GM19239 (cell line): ENCODE measurements around the gene SPSB1.

Source experiments
- DNase-seq: peaks from one replicate; pipeline ENCODE4 v3.0.0; 2011; ENCODE audit warnings: low spot score; ENCODE audit not compliant: insufficient read length
- FAIRE-seq: peaks from 2 replicates; lab custom pipeline; 2011; peaks lifted over from hg19 to GRCh38; lab: Jason Lieb, UNC

The SPSB1 gene

DNA sequence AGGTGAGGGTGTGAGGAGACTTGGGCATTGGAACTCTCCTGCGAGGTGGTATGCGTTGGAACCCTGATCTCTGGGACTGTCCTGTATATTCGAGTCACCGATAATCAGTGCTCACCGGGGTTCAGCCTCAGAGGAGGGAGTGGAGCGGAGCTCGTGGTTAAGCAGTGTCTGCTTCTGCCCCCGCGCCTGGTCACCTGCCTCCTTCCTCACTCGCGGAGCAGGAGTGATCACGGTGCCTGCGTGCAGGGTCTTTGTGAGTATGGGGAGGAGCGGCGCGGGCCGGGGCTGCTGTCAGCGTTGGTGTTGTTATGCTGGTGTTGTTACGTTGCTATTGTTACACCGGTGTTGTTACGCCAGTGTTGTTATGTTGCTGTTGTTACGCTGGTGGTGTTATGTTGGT is 34.8 kb upstream of the SPSB1 start:
- no peak for FAIRE-seq
- no peak for DNase-seq

GRCh38 chr1:9258629-9259028 is 34.1 kb upstream of the SPSB1 start:
- no peak for DNase-seq
- FAIRE-seq: no peak

DNA sequence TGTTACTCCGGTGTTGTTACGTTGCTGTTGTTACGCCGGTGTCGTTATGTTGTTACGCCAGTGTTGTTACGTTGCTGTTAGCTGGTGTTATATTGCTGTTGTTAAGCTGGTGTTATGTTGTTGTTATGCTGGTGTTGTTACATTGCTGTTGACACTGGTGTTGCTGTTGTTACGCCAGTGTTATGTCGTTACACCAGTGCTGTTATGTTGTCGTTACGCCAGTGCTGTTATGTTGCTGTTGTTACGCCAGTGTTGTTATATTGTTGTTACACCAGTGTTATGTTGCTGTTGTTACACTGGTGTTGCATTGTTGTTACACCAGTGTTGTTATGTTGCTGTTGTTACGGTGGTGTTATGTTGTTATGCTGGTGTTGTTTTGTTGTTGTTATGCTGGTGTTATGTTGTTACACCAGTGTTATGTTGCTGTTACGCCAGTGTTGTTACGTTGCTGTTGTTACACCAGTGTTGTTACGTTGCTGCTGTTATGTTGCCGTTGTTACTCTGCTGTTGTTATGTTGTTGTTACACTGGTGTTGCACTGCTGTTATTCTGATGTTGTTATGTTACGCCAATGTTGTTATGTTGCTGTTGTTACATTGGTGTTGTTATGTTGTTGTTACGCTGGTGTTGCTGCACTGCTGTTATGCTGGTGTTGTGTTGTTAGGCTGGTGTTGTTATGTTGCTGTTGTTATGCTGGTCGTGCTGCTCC is 32.5 kb upstream of the SPSB1 start:
- DNase-seq (no peak), FAIRE-seq (peak; percentile 8)

GRCh38 chr1:9261496-9261895 is 31.2 kb upstream of the SPSB1 start:
- no peak for FAIRE-seq
- no peak for DNase-seq

- FAIRE-seq (no peak), DNase-seq (no peak)
Measured at GRCh38 chr1:9262096-9262986, 30.4 kb upstream of the SPSB1 start.

DNA sequence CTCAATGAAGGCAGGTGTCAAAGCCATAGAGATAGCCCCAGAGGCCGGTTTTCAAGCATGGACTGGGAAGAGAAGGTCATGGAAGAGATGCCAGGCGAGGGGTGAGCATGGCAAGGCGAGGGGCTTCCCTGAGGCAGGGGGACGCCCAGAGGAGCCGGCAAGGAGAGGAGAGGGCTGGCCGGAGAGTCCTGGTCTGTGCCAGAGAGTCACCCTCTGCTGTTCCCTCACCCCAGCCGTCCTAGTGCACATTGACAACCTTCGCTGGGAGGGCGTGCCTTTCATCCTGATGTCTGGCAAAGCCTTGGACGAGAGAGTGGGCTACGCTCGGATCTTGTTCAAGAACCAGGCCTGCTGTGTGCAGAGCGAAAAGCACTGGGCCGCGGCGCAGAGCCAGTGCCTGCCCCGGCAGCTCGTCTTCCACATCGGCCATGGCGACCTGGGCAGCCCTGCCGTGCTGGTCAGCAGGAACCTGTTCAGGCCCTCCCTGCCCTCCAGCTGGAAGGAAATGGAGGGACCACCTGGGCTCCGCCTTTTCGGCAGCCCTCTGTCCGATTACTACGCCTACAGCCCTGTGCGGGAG is 29.3 kb upstream of the SPSB1 start:
- DNase-seq: no peak
- no peak for FAIRE-seq

- DNase-seq: no peak
- FAIRE-seq: no peak
Measured at GRCh38 chr1:9263984-9264872, 28.5 kb upstream of the SPSB1 start.

- DNase-seq (no peak), FAIRE-seq (no peak)
Measured at GRCh38 chr1:9265037-9265436, 27.7 kb upstream of the SPSB1 start.

GRCh38 chr1:9265968-9266367 is 26.7 kb upstream of the SPSB1 start:
- DNase-seq: no peak
- no peak for FAIRE-seq

DNA sequence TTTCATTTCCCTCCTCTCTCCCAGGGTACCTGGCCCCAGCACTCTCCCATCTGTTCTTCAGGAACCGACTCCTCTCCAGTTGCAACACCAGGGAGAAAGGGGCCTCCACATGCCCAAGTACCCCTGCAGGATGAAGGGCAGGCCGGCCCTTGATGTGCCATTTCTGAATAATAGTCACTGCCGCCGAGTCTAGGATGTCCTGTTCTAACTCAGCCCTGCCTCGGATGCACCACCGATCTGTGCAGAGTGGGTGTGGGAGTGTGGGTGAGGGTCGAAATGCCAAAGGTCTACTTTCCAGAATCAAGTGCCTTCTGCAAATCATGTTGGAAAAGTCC is 25.4 kb upstream of the SPSB1 start:
- FAIRE-seq (no peak), DNase-seq (no peak)

DNA sequence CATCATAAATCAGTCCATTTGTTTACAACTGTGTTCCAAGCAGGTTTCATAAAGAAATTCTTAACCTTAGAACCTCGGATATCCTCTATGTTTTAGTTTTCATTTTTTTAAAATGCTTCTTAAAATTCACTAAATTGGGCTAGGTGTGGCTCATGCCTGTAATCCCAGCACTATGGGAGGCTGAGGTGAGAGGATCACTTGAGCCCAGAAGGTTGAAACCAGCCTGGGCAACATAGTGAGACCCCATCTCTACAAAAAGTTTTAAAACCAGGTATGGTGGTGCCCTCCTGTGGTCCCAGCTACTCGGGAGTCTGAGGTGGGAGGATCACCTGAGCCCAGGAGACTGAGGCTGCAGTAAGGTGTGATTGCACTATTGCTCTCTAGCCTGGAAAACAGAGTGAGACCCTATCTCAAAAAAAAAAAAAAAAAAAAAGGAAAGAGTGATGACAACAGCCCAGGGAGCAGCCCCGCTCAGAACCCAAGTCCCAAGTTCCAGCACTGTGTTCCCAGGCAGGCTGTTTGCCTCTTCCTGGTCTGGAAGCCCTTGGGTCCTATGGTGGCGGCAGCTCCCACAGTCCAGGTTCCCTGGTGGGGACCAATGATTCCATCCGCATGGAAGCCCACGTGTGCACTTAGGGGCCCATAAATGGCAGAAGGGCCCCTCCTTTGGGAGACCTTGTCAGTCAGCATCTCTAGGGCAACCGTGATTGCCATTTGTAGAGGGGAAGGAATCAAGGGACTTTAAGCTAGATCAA is 24.7 kb upstream of the SPSB1 start:
- DNase-seq: no peak
- FAIRE-seq: no peak

GRCh38 chr1:9269078-9269501 is 23.6 kb upstream of the SPSB1 start:
- DNase-seq: no peak
- FAIRE-seq: no peak

- FAIRE-seq: no peak
- no peak for DNase-seq
Measured at GRCh38 chr1:9269721-9270120, 23.0 kb upstream of the SPSB1 start.

DNA sequence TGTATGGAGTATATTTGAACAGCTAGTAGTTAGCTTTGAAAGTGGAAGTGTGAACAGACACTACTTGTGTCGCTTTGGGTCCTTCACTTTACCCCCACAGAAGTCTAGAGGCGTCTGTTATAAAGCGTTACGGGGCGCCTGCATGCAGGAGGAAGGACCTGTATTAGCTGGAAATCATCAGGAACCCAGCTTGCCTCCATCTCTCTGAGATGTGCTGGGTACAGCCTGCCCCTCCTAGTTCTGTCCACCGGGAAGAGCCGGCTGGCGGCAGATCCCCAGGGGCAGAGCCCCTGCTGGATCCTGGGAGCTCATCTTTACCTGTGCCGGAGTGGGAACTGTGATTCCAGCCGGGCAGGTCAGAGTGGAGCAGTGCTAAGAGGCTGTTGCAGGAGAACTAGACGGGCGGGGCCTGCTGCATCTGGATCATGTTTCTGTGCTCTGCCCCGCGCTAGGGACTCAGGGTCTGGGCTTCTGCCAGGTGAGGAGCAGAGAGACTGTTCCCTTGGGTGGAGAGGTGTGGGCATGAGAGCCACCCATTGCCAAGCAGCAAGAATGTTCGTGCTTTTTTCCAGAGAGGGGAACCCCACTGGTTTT is 22.3 kb upstream of the SPSB1 start:
- no peak for FAIRE-seq
- DNase-seq: no peak

DNA sequence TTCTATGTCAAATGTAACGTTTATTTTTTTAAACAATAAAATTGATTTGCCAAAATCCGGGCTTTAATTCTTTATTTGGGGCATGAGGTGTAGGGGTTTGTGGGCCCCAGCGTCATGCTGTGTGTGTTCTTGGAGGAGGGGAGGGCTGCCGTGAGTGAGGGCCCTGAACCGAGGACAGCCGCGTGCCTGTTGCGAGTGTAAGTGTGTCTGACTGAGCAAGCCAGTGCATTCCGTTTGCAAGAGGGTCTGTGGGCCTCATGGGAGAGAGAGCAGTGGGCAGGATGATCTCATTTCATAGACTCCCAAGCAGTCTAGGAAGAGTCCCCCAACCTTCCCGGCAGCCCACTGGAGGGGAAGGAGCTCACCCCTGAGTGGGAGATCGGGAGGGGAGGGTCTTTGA is 21.4 kb upstream of the SPSB1 start:
- no peak for DNase-seq
- no peak for FAIRE-seq

DNA sequence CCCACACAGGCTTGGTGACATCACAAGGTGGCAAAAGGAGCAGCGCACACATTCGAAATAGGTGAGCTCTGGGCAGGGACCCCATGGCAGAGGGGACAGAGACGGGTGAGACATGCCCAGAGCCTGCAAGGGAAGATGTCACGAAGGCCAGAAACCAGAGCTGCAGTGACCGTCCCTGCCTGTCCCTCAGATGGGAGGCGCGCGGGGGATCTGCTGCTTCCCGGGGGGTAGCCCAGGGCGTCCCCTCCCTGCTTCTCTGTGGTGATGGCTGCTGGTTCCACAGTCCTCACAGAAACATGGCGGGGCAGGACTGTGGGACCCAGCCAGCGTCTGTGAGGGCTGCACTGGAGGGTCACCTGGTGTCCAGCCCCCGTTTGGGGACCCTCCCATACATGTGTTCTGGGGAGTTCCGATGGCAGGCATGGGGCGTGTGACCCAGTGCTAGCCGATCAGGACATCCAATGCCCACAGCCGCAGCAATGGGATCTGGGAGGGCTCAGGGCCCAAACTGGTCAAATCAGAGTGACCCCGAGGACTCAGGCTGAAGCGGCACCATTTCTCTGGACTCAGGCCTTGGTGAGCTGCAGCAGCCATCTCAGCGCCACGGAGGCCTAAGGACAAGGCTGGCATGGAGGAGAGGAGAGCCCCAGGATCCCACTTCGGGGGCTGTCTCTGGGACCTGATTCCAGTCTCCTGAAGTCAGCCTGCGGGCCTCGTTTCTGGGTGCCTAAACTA is 20.7 kb upstream of the SPSB1 start:
- DNase-seq (no peak), FAIRE-seq (no peak)

DNA sequence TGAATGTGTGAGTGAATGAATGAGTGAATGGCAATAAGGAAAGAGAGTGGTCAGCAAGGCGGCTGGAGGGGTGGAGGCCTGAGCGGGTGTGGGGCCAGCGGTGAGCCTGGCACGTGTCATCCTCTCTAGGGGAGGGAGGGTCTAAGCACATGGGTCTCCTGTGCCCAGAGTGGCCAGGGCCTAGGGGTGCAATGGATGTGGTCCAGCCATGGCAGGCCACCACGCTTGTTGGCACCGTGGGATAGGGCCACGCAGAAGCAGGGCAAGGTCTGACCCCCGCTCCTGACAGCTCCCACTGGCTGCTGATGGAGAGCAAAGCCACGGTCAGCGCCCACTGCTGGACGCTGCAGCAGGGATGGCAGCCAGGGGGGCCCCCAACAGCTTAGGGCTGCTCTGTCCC is 19.5 kb upstream of the SPSB1 start:
- no peak for DNase-seq
- no peak for FAIRE-seq

DNA sequence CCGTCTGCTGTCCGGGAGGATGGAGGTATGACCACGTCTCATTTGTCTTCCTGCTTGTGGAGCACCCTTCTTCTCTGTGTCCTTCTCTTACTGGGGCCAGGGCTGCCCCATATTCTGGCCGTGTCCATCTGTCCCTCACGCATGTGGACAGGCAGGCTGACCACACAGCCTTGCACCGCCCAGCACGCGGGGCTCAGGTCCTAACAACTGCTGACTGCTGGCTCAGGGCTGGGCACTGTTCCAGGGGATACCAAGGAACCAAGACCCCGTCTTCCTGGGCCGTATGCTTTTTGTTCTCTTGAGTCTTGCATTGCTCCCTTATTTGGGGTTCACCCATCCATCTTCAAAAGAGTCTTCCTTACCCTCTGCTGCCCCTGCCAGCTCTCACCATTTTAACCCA is 17.5 kb upstream of the SPSB1 start:
- FAIRE-seq (no peak), DNase-seq (no peak)

- FAIRE-seq (peak; percentile 55), DNase-seq (peak; percentile 79)
Measured at GRCh38 chr1:9275567-9276034, 17.1 kb upstream of the SPSB1 start.
